Body of pancreas (tissue), 4 donors: ENCODE data around the gene PER3.

Experiments used
- CTCF ChIP-seq, 7 experiments: fragments of 450-650 bp in 4 of 7; fragments of 200-600 bp in 3 of 7; sonication (generic) in 3 of 7; IDR thresholded peaks; one replicate each; pipeline ENCODE4 v1.5.1; 2016 to 2019; ENCODE audit warnings: antibody characterized with exemption in 7 of 7
- POLR2A ChIP-seq, 3 donors: fragments of 450-650 bp; IDR thresholded peaks; one replicate each; pipeline ENCODE4 v1.6.1; 2016; ENCODE audit warnings: antibody characterized with exemption in 3 of 3, mild to moderate bottlenecking in 2 of 3

- TF ChIP-seq CTCF (IDR thresholded peaks at IDR 0.05) = no peak
- TF ChIP-seq POLR2A (IDR thresholded peaks at IDR 0.05) = peak; percentile 28 to 75 (median 62)
Observed at GRCh38 chr1:7770997-7771822, 12.9 kb upstream of the PER3 start, which contains the start of gene VAMP3.
